CD1c-positive myeloid dendritic cell (primary cell): ENCODE data around the gene METTL25B.

Experiments
- DNase-seq: peaks from one replicate; pipeline ENCODE4 v3.0.0-alpha.2; 2016; ENCODE audit errors: extremely low spot score

The METTL25B gene

GRCh38 chr1:156727926-156728598 is at the start of gene METTL25B:
Gene METTL25B, plus strand, starts transcription at chr1:156728469. Its CDS starts 636 bp downstream, at chr1:156729105.
- peak; percentile 86 for DNase-seq

DNA sequence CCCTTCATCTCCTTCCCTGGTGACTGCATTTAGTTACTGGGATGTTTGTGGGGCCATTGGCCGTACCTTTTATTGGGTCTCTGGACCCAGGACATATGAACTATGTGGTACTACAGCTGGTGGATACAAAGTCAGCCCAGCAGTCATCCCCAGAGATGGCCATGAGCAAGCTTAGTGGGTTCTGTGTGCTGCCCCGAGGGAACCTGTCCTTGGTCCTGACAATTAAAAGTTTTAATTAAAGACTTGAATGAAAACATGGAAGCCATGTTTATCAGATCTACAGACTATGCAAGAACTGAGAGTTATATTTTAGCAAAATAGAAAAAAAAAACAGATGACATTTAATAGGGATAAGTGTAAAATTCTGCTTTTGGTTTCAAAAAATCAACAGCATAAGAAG is 48.2 kb upstream of the METTL25B start:
- no peak for DNase-seq

DNA sequence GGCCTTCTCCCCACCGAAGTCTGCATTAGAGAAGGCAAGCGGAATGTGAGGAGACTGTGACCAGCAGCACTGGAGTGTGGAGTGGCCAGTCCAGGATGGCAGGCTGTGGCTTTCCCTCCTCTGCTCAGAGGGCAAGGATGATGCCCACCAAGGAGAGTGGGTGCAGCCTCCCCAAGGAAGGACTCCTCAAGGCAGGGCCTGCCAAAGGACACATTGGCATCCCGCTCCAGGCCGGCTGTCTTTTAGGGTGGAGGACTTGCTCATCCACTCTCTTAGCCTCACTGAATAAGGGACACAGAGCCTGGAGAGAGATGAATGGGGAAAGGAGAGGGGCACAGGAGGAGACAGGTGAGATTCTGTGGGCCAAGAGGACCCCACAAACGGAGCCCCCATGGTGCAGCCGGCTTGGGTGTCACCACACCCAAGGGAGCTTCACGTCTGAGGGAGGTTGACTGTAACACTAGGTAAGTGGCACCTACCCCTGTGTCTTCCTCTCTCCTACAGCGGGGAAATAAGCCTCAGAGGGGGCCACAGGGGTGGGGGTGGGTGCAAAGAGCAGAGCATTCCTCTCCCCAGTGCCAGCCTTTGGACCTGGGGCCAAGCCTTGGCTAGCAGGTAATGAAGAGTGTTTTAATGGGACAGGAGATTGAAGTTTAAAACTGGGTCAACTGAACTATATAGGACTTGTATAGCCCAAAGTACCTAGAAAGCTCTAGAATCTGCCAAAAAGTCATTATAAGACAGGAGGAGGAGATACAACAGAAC is 46.9 kb upstream of the METTL25B start:
- no peak for DNase-seq

GRCh38 chr1:156682166-156682890 is 45.9 kb upstream of the METTL25B start:
- DNase-seq = no peak

GRCh38 chr1:156684227-156684782 is 44.0 kb upstream of the METTL25B start:
- peak; percentile 52 for DNase-seq

DNA sequence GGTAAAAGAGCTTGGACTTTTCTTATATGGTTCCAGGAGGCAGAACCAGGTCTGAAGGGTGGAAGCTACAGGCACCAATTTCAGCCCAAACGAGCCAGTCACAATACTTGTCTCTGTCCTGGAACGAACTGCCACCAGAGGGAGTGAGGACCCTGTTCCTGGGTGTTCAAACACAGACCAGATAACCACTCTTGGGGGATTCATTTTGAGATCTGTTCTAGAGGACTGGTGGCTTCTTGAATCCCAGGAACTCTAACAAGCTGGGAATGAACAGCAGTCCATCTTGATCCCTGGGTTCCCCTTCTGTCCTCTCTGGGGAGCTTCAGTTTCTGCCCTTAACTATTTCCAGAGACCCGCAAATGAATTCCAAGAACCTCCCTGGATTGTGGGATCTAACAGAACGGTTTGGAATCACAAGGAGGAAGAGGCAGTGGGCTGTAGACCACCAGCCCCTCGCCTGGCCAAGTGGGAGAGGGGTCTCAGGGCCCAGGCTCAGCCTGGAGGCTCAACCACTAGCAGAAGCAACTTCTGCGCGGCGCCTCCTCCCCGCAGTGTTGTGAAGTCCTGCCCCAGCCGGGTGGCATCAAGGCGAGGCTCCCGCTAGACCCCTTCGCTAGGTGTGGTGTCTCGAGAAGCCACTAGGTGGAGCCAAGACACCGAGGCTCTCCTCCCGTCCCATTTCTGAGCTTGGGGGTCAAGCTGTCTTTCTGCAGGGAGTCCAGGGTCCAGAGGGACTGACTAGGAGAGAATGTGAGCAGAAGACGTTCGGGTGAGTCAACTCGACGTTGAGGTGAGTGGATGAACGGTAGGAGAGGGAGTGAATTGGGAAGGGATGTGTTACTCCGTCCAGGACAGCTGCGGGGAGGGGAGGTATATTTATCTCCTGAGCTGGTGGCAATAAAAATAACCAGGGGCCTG is 39.0 kb upstream of the METTL25B start:
- peak; percentile 84 for DNase-seq

DNA sequence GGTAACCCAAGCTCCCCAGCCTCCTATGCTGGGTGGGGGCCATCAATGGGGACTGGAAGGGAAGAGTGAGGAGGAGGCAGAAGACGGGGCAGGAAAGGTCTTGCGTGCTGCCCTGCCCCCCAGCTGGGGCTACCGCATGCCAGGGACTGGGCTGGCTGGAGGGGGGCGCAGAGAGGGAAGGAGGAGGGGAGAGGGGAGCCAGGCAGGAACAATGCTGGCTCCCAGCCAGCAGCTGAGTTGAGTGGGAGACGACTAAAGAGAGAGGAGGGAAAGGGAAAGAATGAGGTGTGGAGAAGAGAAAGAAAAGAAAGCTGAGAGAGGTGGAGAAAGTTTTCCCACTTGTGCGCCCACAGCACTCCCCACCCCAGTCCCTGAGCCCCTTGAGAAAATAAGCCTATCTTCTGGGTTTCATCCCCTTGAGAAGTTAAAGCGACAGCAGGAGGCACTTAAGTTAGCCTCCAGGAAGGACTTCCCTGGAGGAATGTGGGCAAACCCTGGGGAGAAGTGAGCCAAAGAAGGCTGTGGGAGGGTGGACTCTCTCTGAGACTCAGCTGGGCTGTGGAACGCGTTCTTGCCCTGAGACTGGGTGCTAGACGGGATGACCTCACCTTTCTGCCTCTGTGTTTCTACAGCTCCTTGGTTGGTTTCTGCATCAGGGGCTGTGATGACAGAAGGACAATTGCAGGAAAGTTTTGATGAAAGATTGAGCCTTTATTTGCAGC is 38.2 kb upstream of the METTL25B start:
- peak; percentile 57 for DNase-seq

DNA sequence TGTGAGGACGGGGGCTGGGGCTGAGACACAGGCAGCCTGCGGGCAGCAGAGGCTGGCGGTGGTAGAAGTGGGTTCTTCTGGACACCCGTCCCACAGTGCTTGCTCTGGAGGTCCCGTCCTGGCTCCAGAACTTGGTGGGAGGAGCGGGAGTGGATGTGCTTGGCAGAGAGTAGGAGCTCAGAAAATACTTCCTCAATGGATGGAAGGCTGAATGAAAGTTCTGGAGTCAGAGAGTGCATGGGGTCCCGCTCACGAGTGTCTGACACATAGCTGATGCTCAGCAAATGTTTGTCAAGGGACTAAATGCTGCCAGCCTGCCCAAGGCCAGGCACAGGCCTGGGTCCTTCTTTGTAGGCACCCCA is 37.6 kb upstream of the METTL25B start:
- peak; percentile 42 for DNase-seq

- no peak for DNase-seq
Measured at GRCh38 chr1:156691191-156691590, 37.1 kb upstream of the METTL25B start.

GRCh38 chr1:156691665-156692440 is 36.4 kb upstream of the METTL25B start:
- peak; percentile 89 for DNase-seq

DNA sequence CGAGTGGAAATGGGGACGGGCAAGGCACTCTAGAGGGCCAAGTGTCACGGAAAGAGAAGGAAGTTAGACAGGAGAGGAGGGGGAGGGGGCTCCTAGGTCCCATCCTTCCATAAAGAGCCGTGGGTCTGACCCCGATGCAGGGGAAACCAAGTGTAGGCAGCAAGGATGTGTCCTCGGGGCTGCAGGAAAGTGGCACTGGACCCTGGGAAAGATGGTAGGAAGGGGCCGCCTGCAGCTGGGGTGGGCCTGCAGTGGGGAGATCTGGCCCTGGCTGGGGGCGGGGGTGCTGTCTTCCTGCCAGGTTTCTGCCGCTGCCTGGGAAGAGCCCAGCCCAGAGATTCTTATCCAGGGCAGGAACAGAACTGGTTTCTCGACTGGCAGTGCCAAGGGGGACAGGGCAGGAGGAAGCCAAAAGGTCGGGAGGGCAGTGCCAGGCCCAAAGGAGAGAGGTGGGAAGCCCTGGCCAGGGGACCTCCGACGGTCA is 35.8 kb upstream of the METTL25B start:
- no peak for DNase-seq

GRCh38 chr1:156692925-156693847 is 35.1 kb upstream of the METTL25B start:
- DNase-seq = no peak

DNA sequence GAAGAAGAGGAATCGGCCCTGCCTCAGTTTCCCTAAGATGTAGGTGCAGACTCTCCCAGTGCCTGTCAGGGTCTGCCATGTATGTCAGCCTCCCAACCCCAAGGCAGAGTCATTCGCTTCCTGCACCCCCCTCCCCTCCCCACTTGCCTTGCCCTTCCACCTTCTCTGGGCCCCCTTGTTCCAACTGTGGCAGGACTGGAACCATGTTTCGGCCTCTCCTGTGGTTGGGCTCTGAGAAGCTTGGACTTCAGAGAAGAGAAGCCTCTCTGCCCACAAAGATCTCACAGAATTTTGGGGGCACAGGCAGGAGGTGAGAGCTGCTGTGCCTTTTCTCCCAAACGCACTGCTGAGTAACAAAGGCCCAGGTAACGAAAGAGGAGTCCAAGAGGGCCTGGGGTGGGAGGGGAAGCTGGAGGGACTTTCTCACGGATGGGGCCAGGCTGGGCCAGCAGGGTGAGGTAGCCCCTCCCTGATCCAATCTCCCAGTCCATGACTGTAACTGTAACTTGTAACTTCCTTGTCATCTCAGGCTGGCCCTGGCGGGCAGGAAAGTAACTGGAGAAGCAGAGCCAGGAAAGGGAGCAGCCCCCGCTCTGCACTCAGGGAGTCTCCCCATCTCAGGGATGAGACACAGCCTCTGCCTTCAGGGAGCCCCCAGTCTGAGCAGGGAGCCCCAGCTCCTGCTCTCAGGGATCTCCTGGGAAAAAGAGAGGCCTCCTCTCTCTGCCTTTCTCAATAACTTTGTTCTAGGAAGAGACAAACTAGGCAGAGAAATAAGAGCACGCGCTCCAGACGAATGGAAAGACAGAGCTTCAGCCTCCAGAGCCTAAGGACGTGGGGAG is 34.2 kb upstream of the METTL25B start:
- DNase-seq = peak; percentile 22

DNA sequence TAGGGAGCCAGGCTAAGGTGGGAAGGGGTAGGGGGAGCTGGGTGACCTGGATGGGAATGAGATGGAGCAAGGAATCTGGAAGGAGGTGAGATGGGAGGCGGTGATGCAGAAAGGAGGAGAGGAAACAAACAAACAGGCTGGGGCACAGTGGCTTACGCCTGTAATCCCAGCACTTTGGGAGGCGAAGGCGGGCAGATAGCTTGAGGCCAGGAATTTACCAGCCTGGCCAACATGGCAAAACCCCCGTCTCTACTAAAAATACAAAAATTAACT is 33.6 kb upstream of the METTL25B start:
- DNase-seq = no peak

- no peak for DNase-seq
Measured at GRCh38 chr1:156696755-156697154, 31.5 kb upstream of the METTL25B start.

- no peak for DNase-seq
Measured at GRCh38 chr1:156697481-156697880, 30.8 kb upstream of the METTL25B start.

- DNase-seq = peak; percentile 59
Measured at GRCh38 chr1:156698995-156699394, 29.3 kb upstream of the METTL25B start.
